GM06990 (cell line): ENCODE data around the gene MYB.

Source experiments
- DNase-seq: peaks from one replicate; pipeline ENCODE4 v3.0.0-alpha.2; 2011; ENCODE audit not compliant: insufficient read length; ENCODE audit errors: extremely low read depth
- H3K27me3 ChIP-seq: replicated peaks from 2 replicates; pipeline ENCODE4 v1.6.0; 2011; ENCODE audit warnings: low read length; ENCODE audit not compliant: control insufficient read depth, insufficient read depth
- H3K36me3 ChIP-seq: 2 replicates; pipeline ENCODE4 v1.5.1; 2011; ENCODE audit warnings: low read length; ENCODE audit not compliant: control insufficient read depth, insufficient read depth
- H3K4me3 ChIP-seq: replicated peaks from 2 replicates; pipeline ENCODE4 v1.5.1; 2011; ENCODE audit warnings: low read depth, mild to moderate bottlenecking, control low read depth, low read length
- TF ChIP-seq, protein P1 (sequence below): IDR thresholded peaks from 2 replicates; pipeline ENCODE4 v1.5.1; 2011; ENCODE audit warnings: low read length, control low read depth, mild to moderate bottlenecking, inconsistent platforms; ENCODE audit not compliant: insufficient read depth, poor library complexity, severe bottlenecking

Gene MYB

DNA sequence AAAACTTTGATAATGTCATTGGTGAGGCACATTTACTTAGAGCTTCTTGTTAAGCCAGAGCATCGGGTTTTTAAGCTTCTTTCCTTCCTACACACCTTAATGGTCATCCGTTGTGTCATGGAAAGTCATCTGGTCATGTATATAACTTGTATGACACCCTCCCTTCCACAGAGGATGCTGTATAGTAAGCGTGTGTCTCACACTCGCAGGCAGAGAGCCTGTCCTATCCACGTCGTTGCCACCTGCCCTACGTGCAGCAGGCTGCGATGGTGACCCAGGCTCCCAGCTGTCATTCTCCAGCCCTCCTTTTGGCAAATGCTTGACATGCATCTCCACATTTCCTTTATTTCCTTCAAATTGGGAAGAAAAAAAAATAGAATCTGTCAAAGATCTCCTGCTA is 85.6 kb downstream of the MYB start:
- DNase-seq: no peak
- H3K36me3 ChIP-seq: no peaks in the 10 kb centered on the region

DNA sequence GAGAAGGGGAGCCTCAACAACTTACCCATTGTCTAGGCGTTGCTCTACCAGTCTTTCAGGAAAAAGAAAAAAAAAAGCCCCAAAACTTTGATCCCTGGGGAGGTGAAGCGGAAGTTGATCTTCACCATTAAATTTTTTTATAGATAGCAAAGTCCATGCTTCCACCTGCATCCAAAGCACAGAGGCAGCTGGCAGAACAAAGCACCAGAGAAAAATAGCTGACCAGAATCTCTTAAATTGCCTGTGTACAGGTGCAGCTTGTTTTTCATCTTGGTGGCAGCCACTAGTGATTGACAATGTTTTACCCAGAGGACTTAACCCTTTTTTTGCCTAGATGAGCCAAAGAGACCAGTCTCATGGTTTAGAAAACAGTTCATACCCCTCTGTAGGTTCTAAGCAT is 86.0 kb downstream of the MYB start:
- DNase-seq: no peak
- Histone ChIP-seq H3K4me3 (no peak overlapping the region), H3K36me3 (no peaks in the 10 kb centered on the region), H3K27me3 (no peaks in the 10 kb centered on the region)
- TF ChIP-seq, protein P1, sequence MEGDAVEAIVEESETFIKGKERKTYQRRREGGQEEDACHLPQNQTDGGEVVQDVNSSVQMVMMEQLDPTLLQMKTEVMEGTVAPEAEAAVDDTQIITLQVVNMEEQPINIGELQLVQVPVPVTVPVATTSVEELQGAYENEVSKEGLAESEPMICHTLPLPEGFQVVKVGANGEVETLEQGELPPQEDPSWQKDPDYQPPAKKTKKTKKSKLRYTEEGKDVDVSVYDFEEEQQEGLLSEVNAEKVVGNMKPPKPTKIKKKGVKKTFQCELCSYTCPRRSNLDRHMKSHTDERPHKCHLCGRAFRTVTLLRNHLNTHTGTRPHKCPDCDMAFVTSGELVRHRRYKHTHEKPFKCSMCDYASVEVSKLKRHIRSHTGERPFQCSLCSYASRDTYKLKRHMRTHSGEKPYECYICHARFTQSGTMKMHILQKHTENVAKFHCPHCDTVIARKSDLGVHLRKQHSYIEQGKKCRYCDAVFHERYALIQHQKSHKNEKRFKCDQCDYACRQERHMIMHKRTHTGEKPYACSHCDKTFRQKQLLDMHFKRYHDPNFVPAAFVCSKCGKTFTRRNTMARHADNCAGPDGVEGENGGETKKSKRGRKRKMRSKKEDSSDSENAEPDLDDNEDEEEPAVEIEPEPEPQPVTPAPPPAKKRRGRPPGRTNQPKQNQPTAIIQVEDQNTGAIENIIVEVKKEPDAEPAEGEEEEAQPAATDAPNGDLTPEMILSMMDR: no peak

More for the DNA sequence above, 85.6 kb downstream of the MYB start:
- Histone ChIP-seq H3K27me3 (no peaks in the 10 kb centered on the region), H3K4me3 (no peak overlapping the region)
- TF ChIP-seq, protein P1: no peak

DNA sequence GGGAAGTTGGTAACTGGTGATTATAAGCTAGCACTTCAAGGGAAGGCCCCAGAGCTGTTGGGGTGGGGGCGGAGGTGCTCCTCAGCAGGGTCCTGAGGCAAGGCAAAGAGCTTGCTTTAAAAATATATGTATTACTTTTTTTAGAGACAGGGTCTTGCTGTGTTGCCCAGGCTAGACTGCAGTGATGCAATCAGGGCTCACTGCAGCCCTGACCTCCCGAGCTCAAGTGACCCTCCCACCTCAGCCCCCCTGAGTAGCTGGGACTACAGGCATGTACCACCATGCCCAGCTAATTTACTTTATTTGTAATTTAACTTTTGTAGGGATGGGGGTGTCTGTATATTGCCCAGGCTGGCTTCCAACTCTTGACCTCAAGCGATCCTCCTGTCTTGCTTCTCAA is 87.2 kb downstream of the MYB start:
- H3K4me3 ChIP-seq: no peak overlapping the region
- TF ChIP-seq, protein P1: no peak
- no peak for DNase-seq
- no peaks in the 10 kb centered on the region for H3K36me3 ChIP-seq
- H3K27me3 ChIP-seq: no peaks in the 10 kb centered on the region

DNA sequence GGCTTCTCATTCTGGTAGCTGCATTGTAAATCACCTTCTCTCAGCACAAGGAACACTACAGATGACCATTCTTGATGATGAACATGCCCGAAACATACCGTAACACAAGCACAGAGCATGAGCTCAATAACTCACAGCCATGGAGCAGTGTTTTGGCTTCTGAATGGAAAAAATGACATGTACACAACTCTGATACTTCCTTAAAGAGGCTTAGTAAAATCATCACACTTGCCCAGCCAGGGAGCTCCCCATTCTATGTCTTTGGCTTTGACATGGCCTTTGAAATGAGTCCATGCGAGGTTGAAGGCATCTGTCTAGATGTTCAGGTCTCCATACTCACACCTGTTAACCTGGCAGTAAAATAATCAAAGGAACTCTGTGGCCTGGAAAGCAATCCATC is 87.6 kb downstream of the MYB start:
- no peaks in the 10 kb centered on the region for H3K36me3 ChIP-seq
- no peak for DNase-seq
- H3K27me3 ChIP-seq: no peaks in the 10 kb centered on the region
- no peak overlapping the region for H3K4me3 ChIP-seq
- TF ChIP-seq, protein P1: no peak
